Endodermal cell (in vitro differentiated cells): ENCODE data around the gene TMEM239. TPM values are rescaled to one million over a fixed set of nuclear protein-coding genes. Genes with fewer than 3 reads are reported as not detected.

Experiments used
- DNase-seq: peaks from one replicate; pipeline ENCODE4 v3.0.0-alpha.2; 2017
- H3K27ac ChIP-seq: 2 replicates; pipeline ENCODE4 v1.5.1; 2013; ENCODE audit warnings: mild to moderate bottlenecking, low read depth, low read length, moderate library complexity
- H3K27me3 ChIP-seq: 2 replicates; pipeline ENCODE4 v1.6.1; 2013; ENCODE audit warnings: mild to moderate bottlenecking, low read length, moderate library complexity; ENCODE audit not compliant: insufficient read depth, control insufficient read depth, poor library complexity, severe bottlenecking
- H3K36me3 ChIP-seq: 2 replicates; pipeline ENCODE4 v1.7.0; 2013; ENCODE audit warnings: mild to moderate bottlenecking, low read length, moderate library complexity; ENCODE audit not compliant: control insufficient read depth, insufficient read depth
- H3K4me1 ChIP-seq: one replicate; pipeline ENCODE4 v1.7.0; 2013; ENCODE audit warnings: low read length; ENCODE audit not compliant: control insufficient read depth, insufficient read depth
- H3K4me3 ChIP-seq: 2 replicates; pipeline ENCODE4 v1.5.1; 2013; ENCODE audit warnings: mild to moderate bottlenecking, low read length, moderate library complexity
- H3K9ac ChIP-seq: 2 replicates; pipeline ENCODE4 v1.6.1; 2013; ENCODE audit warnings: mild to moderate bottlenecking, low read length, moderate library complexity; ENCODE audit not compliant: poor library complexity, severe bottlenecking; ENCODE audit errors: extremely low read depth
- H3K9me3 ChIP-seq: 2 replicates; pipeline ENCODE4 v1.6.1; 2013; ENCODE audit warnings: mild to moderate bottlenecking, low read length, moderate library complexity; ENCODE audit not compliant: control insufficient read depth
- H3K27ac Mint-ChIP-seq: 2 replicates; pipeline ENCODE4 v1.8.0; 2020; ENCODE audit warnings: mixed read lengths
- H3K27me3 Mint-ChIP-seq: 2 replicates; pipeline ENCODE4 v1.8.0; 2021; ENCODE audit warnings: mild to moderate bottlenecking, mixed read lengths; ENCODE audit not compliant: insufficient read depth
- H3K36me3 Mint-ChIP-seq: 2 replicates; pipeline ENCODE4 v1.8.0; 2020; ENCODE audit warnings: low read depth, mixed read lengths
- H3K4me1 Mint-ChIP-seq: 2 replicates; pipeline ENCODE4 v1.8.0; 2020; ENCODE audit warnings: mixed read lengths
- H3K4me3 Mint-ChIP-seq: 2 replicates; pipeline ENCODE4 v1.8.0; 2020; ENCODE audit warnings: mild to moderate bottlenecking, moderate library complexity, mixed read lengths
- H3K9me3 Mint-ChIP-seq: 2 replicates; pipeline ENCODE4 v1.8.0; 2020; ENCODE audit warnings: mild to moderate bottlenecking, mixed read lengths
- WGBS, 2 experiments: methylation state at CpG; one replicate each; pipeline versions ENCODE4 v1.1.5 to v1.1.7; 2013; ENCODE audit warnings: missing lambda C conversion rate in 2 of 2, mixed read lengths in 1 of 2; ENCODE audit not compliant: insufficient coverage in 1 of 2, insufficient read length in 1 of 2; 5-methylcytosine and 5-hydroxymethylcytosine counted together
- total RNA-seq, 2 donors: library from RNA; stranded (reverse); fragmentation: NEBNext Ultra II Directional in 1 of 2; extraction: Animal tissue kit (Norgen Biotek cat#: 25700) in 1 of 2; gene quantifications; 2 replicates in 1 of 2; 3 replicates in 1 of 2; pipeline ENCODE4 v1.2.1, GENCODE V29; 2021
- TF ChIP-seq, protein P1 (sequence below): fragments of 200-600 bp; sonication (generic); conservative IDR thresholded peaks from 2 replicates; pipeline ENCODE4 v1.5.0; 2021; ENCODE audit warnings: antibody characterized with exemption, mild to moderate bottlenecking

TMEM239 gene
- total RNA-seq, 2 donors from 2014 or later, result not detected

DNA sequence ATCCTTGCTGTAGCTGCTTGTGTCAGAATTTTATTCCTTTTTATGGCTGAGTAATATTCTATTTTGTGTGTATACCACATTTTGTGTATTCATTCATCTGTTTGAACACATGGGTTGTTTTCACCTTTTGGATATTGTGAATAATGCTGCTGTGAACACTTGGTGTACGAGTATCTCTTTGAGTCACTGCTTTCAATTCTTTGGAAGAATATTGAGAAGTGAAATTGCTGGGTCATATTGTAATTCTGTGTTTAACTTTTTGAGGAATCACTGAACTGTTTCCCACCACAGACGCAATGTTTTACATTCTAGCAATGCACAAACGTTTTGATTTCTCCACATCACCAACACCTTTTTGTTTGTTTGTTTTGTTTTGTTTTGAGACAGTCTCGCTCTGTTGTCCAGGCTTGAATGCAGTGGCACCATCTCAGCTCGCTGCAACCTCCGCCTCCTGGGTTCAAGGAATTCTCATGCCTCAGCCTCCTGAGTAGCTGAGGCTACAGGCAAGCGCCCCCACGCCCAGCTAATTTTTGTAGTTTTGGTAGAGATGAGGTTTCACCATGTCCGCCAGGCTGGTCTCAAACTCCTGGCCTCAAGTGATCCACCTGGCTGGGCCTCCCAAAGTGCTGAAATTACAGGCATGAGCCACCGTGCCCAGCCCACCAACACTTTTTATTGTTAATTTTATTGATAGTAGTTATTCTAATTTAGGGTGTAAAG is 37.4 kb upstream of the TMEM239 start:
- H3K9ac ChIP-seq, result no peak overlapping the region
- peaks cover 7% of the 10 kb centered on the region for H3K27me3 ChIP-seq
- no peak overlapping the region for H3K4me3 ChIP-seq
- no peaks in the 10 kb centered on the region for H3K9me3 Mint-ChIP-seq
- peaks cover 2% of the 10 kb centered on the region for H3K4me1 Mint-ChIP-seq
- no peak overlapping the region for H3K4me3 Mint-ChIP-seq
- TF ChIP-seq, protein P1, sequence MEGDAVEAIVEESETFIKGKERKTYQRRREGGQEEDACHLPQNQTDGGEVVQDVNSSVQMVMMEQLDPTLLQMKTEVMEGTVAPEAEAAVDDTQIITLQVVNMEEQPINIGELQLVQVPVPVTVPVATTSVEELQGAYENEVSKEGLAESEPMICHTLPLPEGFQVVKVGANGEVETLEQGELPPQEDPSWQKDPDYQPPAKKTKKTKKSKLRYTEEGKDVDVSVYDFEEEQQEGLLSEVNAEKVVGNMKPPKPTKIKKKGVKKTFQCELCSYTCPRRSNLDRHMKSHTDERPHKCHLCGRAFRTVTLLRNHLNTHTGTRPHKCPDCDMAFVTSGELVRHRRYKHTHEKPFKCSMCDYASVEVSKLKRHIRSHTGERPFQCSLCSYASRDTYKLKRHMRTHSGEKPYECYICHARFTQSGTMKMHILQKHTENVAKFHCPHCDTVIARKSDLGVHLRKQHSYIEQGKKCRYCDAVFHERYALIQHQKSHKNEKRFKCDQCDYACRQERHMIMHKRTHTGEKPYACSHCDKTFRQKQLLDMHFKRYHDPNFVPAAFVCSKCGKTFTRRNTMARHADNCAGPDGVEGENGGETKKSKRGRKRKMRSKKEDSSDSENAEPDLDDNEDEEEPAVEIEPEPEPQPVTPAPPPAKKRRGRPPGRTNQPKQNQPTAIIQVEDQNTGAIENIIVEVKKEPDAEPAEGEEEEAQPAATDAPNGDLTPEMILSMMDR, result no peak
- no peaks in the 10 kb centered on the region for H3K4me1 ChIP-seq
- no peaks in the 10 kb centered on the region for H3K9me3 ChIP-seq
- H3K27ac Mint-ChIP-seq, result no peak overlapping the region
- H3K27me3 Mint-ChIP-seq, result peaks cover 17% of the 10 kb centered on the region
- no peaks in the 10 kb centered on the region for H3K36me3 Mint-ChIP-seq
- DNase-seq, result no peak
- H3K27ac ChIP-seq, result no peak overlapping the region
- 80 to 89% methylated on average over 5 to 8 of the region's 10 CpGs for WGBS, 2 experiments
- no peaks in the 10 kb centered on the region for H3K36me3 ChIP-seq

DNA sequence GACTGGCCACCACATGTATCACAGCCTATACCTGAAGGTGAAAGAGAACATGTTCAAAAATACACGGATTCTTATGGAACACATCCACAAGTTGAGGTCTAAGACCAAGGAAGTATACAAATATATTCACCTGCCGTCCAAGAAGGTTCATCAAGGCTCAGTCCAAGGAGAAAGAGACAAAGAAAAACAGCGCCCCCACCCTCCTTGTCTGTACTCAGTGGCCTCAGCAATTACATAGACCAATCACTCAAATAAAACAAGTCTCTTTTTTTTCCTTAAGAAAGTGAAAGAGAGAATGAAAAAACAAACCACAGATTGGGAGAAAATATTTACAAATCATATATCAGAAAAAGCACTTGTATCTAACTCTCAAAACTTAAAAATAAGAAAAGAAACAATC is 35.2 kb upstream of the TMEM239 start:
- H3K27ac ChIP-seq, result no peak overlapping the region
- H3K27ac Mint-ChIP-seq, result no peak overlapping the region
- no peaks in the 10 kb centered on the region for H3K4me1 Mint-ChIP-seq
- peaks cover 35% of the 10 kb centered on the region for H3K27me3 Mint-ChIP-seq
- peaks cover 7% of the 10 kb centered on the region for H3K27me3 ChIP-seq
- H3K9me3 Mint-ChIP-seq, result no peaks in the 10 kb centered on the region
- no peak for DNase-seq
- no peak overlapping the region for H3K4me3 Mint-ChIP-seq
- no peaks in the 10 kb centered on the region for H3K4me1 ChIP-seq
- H3K9ac ChIP-seq, result no peak overlapping the region
- no peaks in the 10 kb centered on the region for H3K36me3 Mint-ChIP-seq
- 58 to 63% methylated on average over 2 to 3 of the region's 3 CpGs for WGBS, 2 experiments
- H3K4me3 ChIP-seq, result no peak overlapping the region
- no peaks in the 10 kb centered on the region for H3K9me3 ChIP-seq
- TF ChIP-seq, protein P1, result peak; percentile 53
- H3K36me3 ChIP-seq, result no peaks in the 10 kb centered on the region

DNA sequence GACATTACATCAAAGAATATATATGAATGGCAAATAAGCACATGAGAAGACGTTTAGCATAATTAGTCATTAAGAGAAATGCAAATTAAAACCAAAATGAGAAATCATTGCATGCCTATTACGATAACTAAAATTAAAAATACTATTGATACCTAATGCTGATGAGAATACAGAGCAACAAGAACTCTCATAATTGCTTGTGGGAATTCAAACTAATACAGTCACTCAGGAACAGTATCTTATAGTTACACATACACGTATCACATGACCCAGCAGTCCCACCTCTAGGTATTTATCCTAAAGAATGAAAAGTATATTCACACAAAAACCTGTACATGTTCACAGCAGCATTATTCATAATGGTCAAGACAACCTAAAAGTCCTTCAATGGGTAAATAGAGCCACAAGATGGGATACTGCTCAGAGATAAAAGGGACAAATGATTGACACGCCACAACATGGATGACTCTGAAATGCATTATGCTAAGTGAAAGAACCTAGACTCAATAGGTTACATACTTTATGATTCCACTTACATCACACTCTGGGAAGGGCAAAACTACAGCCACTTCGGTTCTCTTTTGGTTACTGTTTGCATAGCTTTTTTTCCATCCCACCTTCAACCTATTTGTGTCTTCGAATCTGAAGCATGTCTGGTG is 32.1 kb upstream of the TMEM239 start:
- Histone ChIP-seq H3K9ac (no peak overlapping the region), H3K9me3 (no peaks in the 10 kb centered on the region), H3K27me3 (peaks cover 7% of the 10 kb centered on the region), H3K36me3 (no peaks in the 10 kb centered on the region), H3K4me1 (no peaks in the 10 kb centered on the region), H3K27ac (no peak overlapping the region), H3K4me3 (no peak overlapping the region)
- H3K27me3 Mint-ChIP-seq, result peaks cover 49% of the 10 kb centered on the region
- DNase-seq, result no peak
- H3K36me3 Mint-ChIP-seq, result no peaks in the 10 kb centered on the region
- no peak overlapping the region for H3K27ac Mint-ChIP-seq
- WGBS, 2 experiments, result 91 to 95% methylated on average over 4 to 6 of the region's 6 CpGs
- TF ChIP-seq, protein P1, result no peak
- H3K4me3 Mint-ChIP-seq, result no peak overlapping the region
- H3K9me3 Mint-ChIP-seq, result no peaks in the 10 kb centered on the region
- H3K4me1 Mint-ChIP-seq, result no peaks in the 10 kb centered on the region
